SK-N-SH (cell line): ENCODE data around the gene DIP2A. TPM values are rescaled to one million over a fixed set of nuclear protein-coding genes. Genes with fewer than 3 reads are reported as not detected.

Source experiments
- CTCF ChIA-PET: fragments of 300-600, 350-600 bp; formaldehyde crosslinking; extraction: SDS; loops from one replicate; lab custom pipeline; 2021; lab: Yijun Ruan, JAX
- POLR2A ChIA-PET: fragments of 350-600 bp; sonication (Branson Sonifier 250); formaldehyde crosslinking; extraction: SDS; loops from one replicate; lab custom pipeline; 2020; ENCODE audit warnings: antibody characterized with exemption, inconsistent platforms; lab: Yijun Ruan, JAX
- DNase-seq: peaks from one replicate; pipeline ENCODE4 v3.0.0; 2012
- H2AFZ ChIP-seq: fragments of 200-600 bp; sonication (generic); 2 replicates; pipeline ENCODE4 v1.8.1; 2016; ENCODE audit warnings: antibody characterized with exemption, mild to moderate bottlenecking, low read depth
- H3F3A ChIP-seq: fragments of 200-600 bp; sonication (generic); replicated peaks from 2 replicates; pipeline ENCODE3; 2016; ENCODE audit warnings: antibody characterized with exemption, mild to moderate bottlenecking; ENCODE audit not compliant: insufficient read depth
- H3K27ac ChIP-seq, 2 experiments: fragments of 200-500 bp in 1 of 2; fragments of 200-600 bp in 1 of 2; sonication (Bioruptor generic) in 1 of 2; sonication (generic), shearing (Covaris generic) in 1 of 2; 2 replicates each; pipeline versions ENCODE4 v1.5.1 to v1.6.1; 2014 to 2016; ENCODE audit warnings: low read depth in 2 of 2, inconsistent platforms in 1 of 2, low read length in 1 of 2, mild to moderate bottlenecking in 1 of 2, mixed read lengths in 1 of 2
- H3K27me3 ChIP-seq: fragments of 200-600 bp; sonication (generic), shearing (Covaris generic); 2 replicates; pipeline ENCODE4 v1.6.1; 2016; ENCODE audit warnings: mixed run types; ENCODE audit not compliant: insufficient read depth
- H3K36me3 ChIP-seq, 2 experiments: fragments of 200-500 bp in 1 of 2; fragments of 200-600 bp in 1 of 2; sonication (Bioruptor generic) in 1 of 2; sonication (generic) in 1 of 2; replicated peaks in 1 of 2; 2 replicates each; pipeline versions ENCODE3 to v1.5.1; 2014 to 2016; ENCODE audit warnings: low read length in 1 of 2, mild to moderate bottlenecking in 1 of 2; ENCODE audit not compliant: insufficient read depth in 2 of 2, control insufficient read depth in 1 of 2
- H3K4me1 ChIP-seq, 2 experiments: fragments of 200-500 bp in 1 of 2; fragments of 200-600 bp in 1 of 2; sonication (Bioruptor generic) in 1 of 2; sonication (generic), shearing (Covaris generic) in 1 of 2; 2 replicates each; pipeline versions ENCODE4 v1.5.1 to v1.6.1; 2014 to 2016; ENCODE audit warnings: low read depth in 1 of 2, low read length in 1 of 2, mixed run types in 1 of 2; ENCODE audit not compliant: insufficient read depth in 2 of 2, control insufficient read depth in 1 of 2
- H3K4me2 ChIP-seq: fragments of 200-600 bp; sonication (generic), shearing (Covaris generic); 2 replicates; pipeline ENCODE4 v1.6.1; 2017; ENCODE audit warnings: mixed run types
- H3K4me3 ChIP-seq, 2 experiments: fragments of 200-500 bp in 1 of 2; fragments of 200-600 bp in 1 of 2; sonication (Bioruptor generic) in 1 of 2; sonication (generic), shearing (Covaris generic) in 1 of 2; 2 replicates each; pipeline versions ENCODE4 v1.5.1 to v1.8.1; 2014 to 2016; ENCODE audit warnings: low read depth in 2 of 2, inconsistent platforms in 1 of 2, low read length in 1 of 2, mild to moderate bottlenecking in 1 of 2, mixed read lengths in 1 of 2, moderate library complexity in 1 of 2
- H3K79me2 ChIP-seq: fragments of 200-600 bp; sonication (generic); 2 replicates; pipeline ENCODE4 v1.8.1; 2017; ENCODE audit warnings: mild to moderate bottlenecking; ENCODE audit not compliant: insufficient read depth
- H3K9ac ChIP-seq: fragments of 200-600 bp; sonication (generic); 2 replicates; pipeline ENCODE4 v1.6.1; 2017; ENCODE audit warnings: mixed run types
- H3K9me2 ChIP-seq: fragments of 200-600 bp; sonication (generic); 2 replicates; pipeline ENCODE4 v1.6.1; 2017; ENCODE audit warnings: mixed run types
- H3K9me3 ChIP-seq: fragments of 200-600 bp; sonication (generic); 2 replicates; pipeline ENCODE4 v1.6.1; 2017; ENCODE audit warnings: mixed run types, mild to moderate bottlenecking, moderate library complexity
- H4K20me1 ChIP-seq: fragments of 200-600 bp; sonication (generic); 2 replicates; pipeline ENCODE4 v1.6.1; 2017; ENCODE audit warnings: mild to moderate bottlenecking, mixed run types; ENCODE audit not compliant: insufficient read depth
- EZH2phosphoT487 ChIP-seq: fragments of 200-600 bp; sonication (generic); IDR thresholded peaks from 2 replicates; pipeline ENCODE4 v1.6.1; 2017; ENCODE audit warnings: low read depth, mixed run types, mild to moderate bottlenecking, antibody characterized with exemption, moderate library complexity, borderline replicate concordance
- IRF3 ChIP-seq: fragments of 150-350 bp; IDR thresholded peaks from 2 replicates; pipeline ENCODE4 v1.6.1; 2016; ENCODE audit warnings: mild to moderate bottlenecking, low read depth, low read length
- NFIC ChIP-seq: IDR thresholded peaks from 2 replicates; pipeline ENCODE4 v1.4.0; 2012; ENCODE audit warnings: borderline replicate concordance
- NRF1 ChIP-seq: IDR thresholded peaks from 2 replicates; pipeline ENCODE4 v1.6.1; 2012; ENCODE audit warnings: low read depth, mild to moderate bottlenecking, low read length
- RAD21 ChIP-seq: IDR thresholded peaks from 2 replicates; pipeline ENCODE4 v1.6.1; 2012; ENCODE audit warnings: mild to moderate bottlenecking, low read length
- SIN3A ChIP-seq: IDR thresholded peaks from 2 replicates; pipeline ENCODE4 v1.6.1; 2012; ENCODE audit warnings: low read depth, mild to moderate bottlenecking, low read length, moderate library complexity, borderline replicate concordance
- WGBS: methylation state at CpG from one replicate; pipeline ENCODE4 v1.1.6; 2017; ENCODE audit warnings: low lambda C conversion rate; 5-methylcytosine and 5-hydroxymethylcytosine counted together
- polyA plus RNA-seq, 3 experiments: library from polyadenylated mRNA; depleted of rRNA; stranded (reverse); fragments of >200 nt; gene quantifications; 2 replicates each; pipeline ENCODE4 v1.2.3, GENCODE V29; 2012
- small RNA-seq, 7 experiments: library from RNA; depleted of rRNA; stranded (forward); fragments of <200 nt; gene quantifications; one replicate each; pipeline ENCODE3, GENCODE V24; 2012
- TF ChIP-seq, protein P1 (sequence below): IDR thresholded peaks from 2 replicates; pipeline ENCODE4; 2012

DIP2A gene
- polyA plus RNA-seq, 1 of the 3 experiments (the other 2 are of a cell fraction) = 26.9 TPM

DNA sequence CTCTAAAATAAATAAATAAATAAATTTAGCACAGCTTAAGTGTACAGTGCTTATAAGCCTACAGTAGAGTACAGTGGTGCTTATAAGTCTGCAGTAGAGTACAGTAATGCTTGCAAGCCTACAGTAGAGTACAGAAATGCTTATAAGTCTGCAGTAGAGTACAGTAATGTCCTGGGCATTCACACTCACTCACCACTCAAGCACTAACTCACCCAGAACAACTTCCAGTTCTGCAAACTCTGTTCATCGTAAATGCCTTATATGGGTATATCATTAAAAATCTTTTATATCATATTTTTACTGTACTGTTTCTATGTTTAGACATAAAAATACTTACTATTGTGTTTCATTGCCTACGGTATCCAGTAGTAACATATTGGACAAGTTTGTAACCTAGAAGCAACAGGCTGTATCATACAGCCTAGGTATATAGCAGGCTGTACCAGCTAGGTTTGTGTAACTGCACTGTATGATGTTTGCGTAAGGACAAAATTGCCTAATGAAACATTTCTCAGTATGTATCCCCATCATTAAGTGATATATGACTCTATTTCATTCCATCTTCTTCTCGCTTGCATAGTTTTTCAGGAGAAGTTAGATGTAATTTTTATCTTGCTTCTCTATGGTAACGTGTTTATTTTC is 160.2 kb downstream of the DIP2A start:
- Histone ChIP-seq H3K9me3 (no peaks in the 10 kb centered on the region; the same call in 1 of the 2 replicates), H2AFZ (no peak overlapping the region), H3K27ac (no peak overlapping the region), H3K27me3 (no peaks in the 10 kb centered on the region), H3K4me3 (no peak overlapping the region), H3K4me1 (no peaks in the 10 kb centered on the region), H3F3A (no peaks in the 10 kb centered on the region), H3K79me2 (no peaks in the 10 kb centered on the region), H3K4me2 (no peak overlapping the region), H4K20me1 (no peaks in the 10 kb centered on the region), H3K9me2 (no peaks in the 10 kb centered on the region), H3K36me3 (no peaks in the 10 kb centered on the region), H3K9ac (no peak overlapping the region)
- ChIA-PET CTCF (no interaction called here), POLR2A (no interaction called here)
- no peak for DNase-seq
- TF ChIP-seq NRF1 (no peak), SIN3A (no peak), NFIC (no peak), IRF3 (no peak), EZH2phosphoT487 (no peak), RAD21 (no peak)
- TF ChIP-seq, protein P1, sequence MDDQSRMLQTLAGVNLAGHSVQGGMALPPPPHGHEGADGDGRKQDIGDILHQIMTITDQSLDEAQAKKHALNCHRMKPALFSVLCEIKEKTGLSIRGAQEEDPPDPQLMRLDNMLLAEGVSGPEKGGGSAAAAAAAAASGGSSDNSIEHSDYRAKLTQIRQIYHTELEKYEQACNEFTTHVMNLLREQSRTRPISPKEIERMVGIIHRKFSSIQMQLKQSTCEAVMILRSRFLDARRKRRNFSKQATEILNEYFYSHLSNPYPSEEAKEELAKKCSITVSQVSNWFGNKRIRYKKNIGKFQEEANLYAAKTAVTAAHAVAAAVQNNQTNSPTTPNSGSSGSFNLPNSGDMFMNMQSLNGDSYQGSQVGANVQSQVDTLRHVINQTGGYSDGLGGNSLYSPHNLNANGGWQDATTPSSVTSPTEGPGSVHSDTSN = no peak
- 71% methylated on average over 5 of the region's 5 CpGs for WGBS

Small RNA genes within 50 kb of the gene (small RNA-seq; reads per million reads assigned to genes)
- gene RNU6-396P = 0 reads per million in 7 experiments

Other genes starting within 250 kb of the DIP2A start
- gene LSS, start 230.1 kb upstream of the DIP2A start, polyA plus RNA-seq (2012; rRNA removed) = 38.7 and 41.8 TPM in 2 replicates
- gene MCM3AP, start 173.3 kb upstream of the DIP2A start, polyA plus RNA-seq (2012; rRNA removed) = 42.9 and 46.9 TPM in 2 replicates
- 44.5 and 47.5 TPM in 2 replicates for gene YBEY, start 172.5 kb upstream of the DIP2A start, polyA plus RNA-seq (2012; rRNA removed)
- 6.6 and 9.7 TPM in 2 replicates for gene C21orf58, start 135.0 kb upstream of the DIP2A start, polyA plus RNA-seq (2012; rRNA removed)
- 15.2 and 15.7 TPM in 2 replicates for gene PCNT, start 134.7 kb upstream of the DIP2A start, polyA plus RNA-seq (2012; rRNA removed)
- gene S100B, start 146.2 kb downstream of the DIP2A start, polyA plus RNA-seq (2012; rRNA removed) = 0.12 and 0.24 TPM in 2 replicates
- 274 and 278 TPM in 2 replicates for gene PRMT2, start 176.8 kb downstream of the DIP2A start, polyA plus RNA-seq (2012; rRNA removed)